ENCODE results near the gene ERGIC1.
"Not testable (repeated sequence)": the region's sequence is repeated elsewhere in the genome, so short reads cannot be mapped to it uniquely, and the experiment has no call there.

ERGIC1 gene

GRCh38 chr5:172849606-172850453 is 15.8 kb downstream of the ERGIC1 start:
- no peak overlapping the region for H3K4me3 ChIP-seq (ENCODE audit: low read length)
- no peaks in the 10 kb centered on the region for H3K36me3 ChIP-seq (ENCODE audit: control insufficient read depth, insufficient read depth, low read length)
- no peaks in the 10 kb centered on the region; the same call in 1 of the 2 replicates for H3K4me1 ChIP-seq (ENCODE audit: control insufficient read depth, insufficient read depth, low read length)
- no peaks in the 10 kb centered on the region for H3K9me3 ChIP-seq (ENCODE audit: control insufficient read depth, insufficient read depth, low read length)
- no peak for DNase-seq (ENCODE audit: low read depth, low spot score)
- H3K27me3 ChIP-seq (ENCODE audit: control insufficient read depth, insufficient read depth, low read length): no peaks in the 10 kb centered on the region
- no CpG with 5 or more reads among the region's 15 CpGs for WGBS (ENCODE audit: insufficient coverage, insufficient read length)
- H3K27ac ChIP-seq (ENCODE audit: low read length): no peak overlapping the region

DNA sequence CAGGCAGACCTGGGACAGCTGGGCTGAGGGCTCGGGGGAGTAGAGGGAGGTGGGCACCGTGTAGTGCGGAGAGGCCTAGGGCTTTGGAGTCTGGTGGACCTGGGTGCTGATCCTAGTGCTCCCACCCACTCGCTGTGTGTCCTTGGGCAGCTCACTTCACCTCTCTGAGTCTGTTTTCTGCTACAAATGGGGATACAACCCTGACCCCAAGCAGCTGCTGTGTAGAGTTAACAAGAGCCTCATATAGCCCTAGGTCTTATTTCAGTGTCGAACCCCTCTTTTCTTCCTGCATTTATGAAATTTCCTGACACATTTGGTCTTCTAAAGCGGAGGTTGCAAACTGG is 16.4 kb downstream of the ERGIC1 start:
- Histone ChIP-seq H3K9me3 (ENCODE audit: control insufficient read depth, insufficient read depth, low read length) (no peaks in the 10 kb centered on the region), H3K27ac (ENCODE audit: low read length) (no peak overlapping the region), H3K36me3 (ENCODE audit: control insufficient read depth, insufficient read depth, low read length) (no peaks in the 10 kb centered on the region; the same call in 1 of the 2 replicates), H3K4me3 (ENCODE audit: low read length) (no peak overlapping the region), H3K27me3 (ENCODE audit: control insufficient read depth, insufficient read depth, low read length) (no peaks in the 10 kb centered on the region), H3K4me1 (ENCODE audit: control insufficient read depth, insufficient read depth, low read length) (no peaks in the 10 kb centered on the region; the same call in 1 of the 2 replicates)
- WGBS (ENCODE audit: insufficient coverage, insufficient read length): no CpG with 5 or more reads among the region's 6 CpGs
- DNase-seq (ENCODE audit: low read depth, low spot score): no peak

DNA sequence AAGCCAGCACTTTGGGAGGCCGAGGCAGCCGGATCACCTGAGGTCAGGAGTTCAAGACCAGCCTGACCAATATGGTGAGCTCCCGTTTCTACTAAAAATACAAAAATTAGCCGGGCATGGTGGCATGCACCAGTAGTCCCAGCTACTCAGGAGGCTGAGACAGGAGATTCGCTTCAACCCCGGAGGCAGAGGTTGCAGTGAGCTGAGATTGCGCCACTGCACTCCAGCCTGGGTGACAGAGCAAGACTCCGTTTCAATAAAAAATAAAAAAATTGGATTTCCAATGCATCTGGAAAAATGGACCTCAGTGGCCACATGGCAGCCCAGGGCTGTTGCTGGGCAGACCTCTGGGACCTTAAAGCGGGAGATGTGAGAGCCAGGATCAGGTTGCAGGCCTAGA is 17.2 kb downstream of the ERGIC1 start:
- DNase-seq (ENCODE audit: low read depth, low spot score); H3K9me3 ChIP-seq (ENCODE audit: control insufficient read depth, insufficient read depth, low read length); H3K27ac ChIP-seq (ENCODE audit: low read length); H3K27me3 ChIP-seq (ENCODE audit: control insufficient read depth, insufficient read depth, low read length); H3K4me3 ChIP-seq (ENCODE audit: low read length); H3K36me3 ChIP-seq (ENCODE audit: control insufficient read depth, insufficient read depth, low read length); H3K4me1 ChIP-seq (ENCODE audit: control insufficient read depth, insufficient read depth, low read length): not testable (repeated sequence)
- no CpG with 5 or more reads among the region's 9 CpGs for WGBS (ENCODE audit: insufficient coverage, insufficient read length)

GRCh38 chr5:172852490-172853354 is 18.7 kb downstream of the ERGIC1 start:
- DNase-seq (ENCODE audit: low read depth, low spot score): no peak
- WGBS (ENCODE audit: insufficient coverage, insufficient read length): no CpG with 5 or more reads among the region's 18 CpGs
- H3K27me3 ChIP-seq (ENCODE audit: control insufficient read depth, insufficient read depth, low read length): no peaks in the 10 kb centered on the region
- H3K36me3 ChIP-seq (ENCODE audit: control insufficient read depth, insufficient read depth, low read length): no peaks in the 10 kb centered on the region; the same call in 1 of the 2 replicates
- H3K4me3 ChIP-seq (ENCODE audit: low read length): no peak overlapping the region
- no peaks in the 10 kb centered on the region; the same call in 1 of the 2 replicates for H3K4me1 ChIP-seq (ENCODE audit: control insufficient read depth, insufficient read depth, low read length)
- H3K27ac ChIP-seq (ENCODE audit: low read length): no peak overlapping the region
- H3K9me3 ChIP-seq (ENCODE audit: control insufficient read depth, insufficient read depth, low read length): no peaks in the 10 kb centered on the region

GRCh38 chr5:172853355-172853975 is 19.4 kb downstream of the ERGIC1 start:
- Histone ChIP-seq H3K9me3 (ENCODE audit: control insufficient read depth, insufficient read depth, low read length) (no peaks in the 10 kb centered on the region), H3K27ac (ENCODE audit: low read length) (no peak overlapping the region), H3K36me3 (ENCODE audit: control insufficient read depth, insufficient read depth, low read length) (no peaks in the 10 kb centered on the region; the same call in 1 of the 2 replicates), H3K4me3 (ENCODE audit: low read length) (no peak overlapping the region), H3K4me1 (ENCODE audit: control insufficient read depth, insufficient read depth, low read length) (no peaks in the 10 kb centered on the region; the same call in 1 of the 2 replicates), H3K27me3 (ENCODE audit: control insufficient read depth, insufficient read depth, low read length) (no peaks in the 10 kb centered on the region)
- DNase-seq (ENCODE audit: low read depth, low spot score): no peak
- no CpG with 5 or more reads among the region's 8 CpGs for WGBS (ENCODE audit: insufficient coverage, insufficient read length)

- Histone ChIP-seq H3K4me1 (ENCODE audit: control insufficient read depth, insufficient read depth, low read length) (no peaks in the 10 kb centered on the region; the same call in 1 of the 2 replicates), H3K27me3 (ENCODE audit: control insufficient read depth, insufficient read depth, low read length) (no peaks in the 10 kb centered on the region), H3K4me3 (ENCODE audit: low read length) (no peak overlapping the region), H3K27ac (ENCODE audit: low read length) (no peak overlapping the region), H3K9me3 (ENCODE audit: control insufficient read depth, insufficient read depth, low read length) (no peaks in the 10 kb centered on the region), H3K36me3 (ENCODE audit: control insufficient read depth, insufficient read depth, low read length) (no peaks in the 10 kb centered on the region; the same call in 1 of the 2 replicates)
- DNase-seq (ENCODE audit: low read depth, low spot score): no peak
- WGBS (ENCODE audit: insufficient coverage, insufficient read length): no CpG with 5 or more reads among the region's 12 CpGs
Measured at GRCh38 chr5:172854451-172854871, 20.4 kb downstream of the ERGIC1 start.

GRCh38 chr5:172854971-172855370 is 20.9 kb downstream of the ERGIC1 start:
- WGBS (ENCODE audit: insufficient coverage, insufficient read length): no CpG with 5 or more reads among the region's 5 CpGs
- Histone ChIP-seq H3K27ac (ENCODE audit: low read length) (no peak overlapping the region), H3K4me1 (ENCODE audit: control insufficient read depth, insufficient read depth, low read length) (no peaks in the 10 kb centered on the region; the same call in 1 of the 2 replicates), H3K9me3 (ENCODE audit: control insufficient read depth, insufficient read depth, low read length) (no peaks in the 10 kb centered on the region), H3K4me3 (ENCODE audit: low read length) (no peak overlapping the region), H3K36me3 (ENCODE audit: control insufficient read depth, insufficient read depth, low read length) (no peaks in the 10 kb centered on the region; the same call in 1 of the 2 replicates), H3K27me3 (ENCODE audit: control insufficient read depth, insufficient read depth, low read length) (no peaks in the 10 kb centered on the region)
- no peak for DNase-seq (ENCODE audit: low read depth, low spot score)

DNA sequence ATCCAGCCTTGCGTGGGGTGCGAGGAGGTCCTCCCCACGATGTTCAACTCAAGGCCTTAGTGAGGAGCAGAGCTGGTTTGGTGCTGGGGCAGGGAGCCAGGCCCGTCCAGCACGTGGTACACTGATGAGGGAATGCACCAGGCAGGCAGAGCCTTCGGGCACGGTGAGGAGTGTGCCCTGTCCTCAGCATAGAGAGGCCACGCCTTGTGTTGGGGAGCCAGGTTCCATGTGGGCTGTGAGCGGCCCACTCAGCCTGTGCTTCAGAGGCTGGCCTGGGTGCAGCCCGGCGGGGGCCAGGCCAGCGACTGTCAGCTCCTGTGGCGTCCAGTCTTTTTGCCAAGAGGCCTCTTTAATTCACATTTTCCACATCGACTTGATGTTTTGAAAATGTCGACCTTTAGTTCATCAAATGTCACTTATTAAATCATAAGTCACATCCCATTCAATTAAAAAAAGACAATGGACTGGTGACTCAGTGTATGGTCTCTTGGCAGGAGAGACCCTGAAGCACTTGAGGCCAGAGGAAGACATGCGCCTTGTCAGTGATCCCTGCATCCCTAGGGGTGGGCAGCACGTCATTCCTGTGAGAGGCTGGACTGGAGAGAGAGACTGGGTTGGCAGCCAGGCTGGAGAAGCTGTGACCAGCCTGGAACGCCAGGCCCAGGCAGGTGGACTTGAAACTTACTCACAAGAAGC is 21.7 kb downstream of the ERGIC1 start:
- Histone ChIP-seq H3K27me3 (ENCODE audit: control insufficient read depth, insufficient read depth, low read length) (no peaks in the 10 kb centered on the region), H3K4me3 (ENCODE audit: low read length) (no peak overlapping the region), H3K4me1 (ENCODE audit: control insufficient read depth, insufficient read depth, low read length) (no peaks in the 10 kb centered on the region; the same call in 1 of the 2 replicates), H3K36me3 (ENCODE audit: control insufficient read depth, insufficient read depth, low read length) (no peaks in the 10 kb centered on the region; the same call in 1 of the 2 replicates), H3K27ac (ENCODE audit: low read length) (no peak overlapping the region), H3K9me3 (ENCODE audit: control insufficient read depth, insufficient read depth, low read length) (no peaks in the 10 kb centered on the region)
- WGBS (ENCODE audit: insufficient coverage, insufficient read length): no CpG with 5 or more reads among the region's 18 CpGs
- no peak for DNase-seq (ENCODE audit: low read depth, low spot score)

GRCh38 chr5:172856336-172856735 is 22.3 kb downstream of the ERGIC1 start:
- no peaks in the 10 kb centered on the region; the same call in 1 of the 2 replicates for H3K4me1 ChIP-seq (ENCODE audit: control insufficient read depth, insufficient read depth, low read length)
- H3K9me3 ChIP-seq (ENCODE audit: control insufficient read depth, insufficient read depth, low read length): no peaks in the 10 kb centered on the region
- no peaks in the 10 kb centered on the region for H3K27me3 ChIP-seq (ENCODE audit: control insufficient read depth, insufficient read depth, low read length)
- no peak overlapping the region for H3K4me3 ChIP-seq (ENCODE audit: low read length)
- H3K27ac ChIP-seq (ENCODE audit: low read length): no peak overlapping the region
- no peak for DNase-seq (ENCODE audit: low read depth, low spot score)
- H3K36me3 ChIP-seq (ENCODE audit: control insufficient read depth, insufficient read depth, low read length): no peaks in the 10 kb centered on the region; the same call in 1 of the 2 replicates
- no CpG with 5 or more reads among the region's 4 CpGs for WGBS (ENCODE audit: insufficient coverage, insufficient read length)
